K562 (cell line): ENCODE measurements around the gene BNC2. TPM values are rescaled to one million over a fixed set of nuclear protein-coding genes. Genes with fewer than 3 reads are reported as not detected.

Experiments used
- CHD7 ChIP-seq: fragments of 200-600 bp; sonication (generic); IDR thresholded peaks from one replicate; pipeline ENCODE4 v1.6.1; 2012; ENCODE audit warnings: mild to moderate bottlenecking, low read depth, low read length, inconsistent platforms
- DEAF1 ChIP-seq: fragments of 450-650 bp; formaldehyde crosslinking; IDR thresholded peaks from 2 replicates; pipeline ENCODE4 v1.4.0; 2020; ENCODE audit warnings: mild to moderate bottlenecking, moderate library complexity
- GTF2B ChIP-seq: IDR thresholded peaks from 2 replicates; pipeline ENCODE4 v1.6.1; 2011; ENCODE audit not compliant: insufficient read length; ENCODE audit errors: extremely low read depth
- XRCC4 ChIP-seq: IDR thresholded peaks from one replicate; pipeline ENCODE4 v1.6.1; 2011; ENCODE audit not compliant: insufficient read depth, insufficient read length; ENCODE audit errors: extremely low read depth
- ZNF239 ChIP-seq: fragments of 250-450 bp; sonication (Bioruptor Pico); IDR thresholded peaks from 2 replicates; pipeline ENCODE4 v1.4.0; 2020; ENCODE audit warnings: mild to moderate bottlenecking
- polyA plus RNA-seq, 8 experiments: library from polyadenylated mRNA; depleted of rRNA in 4 of 8; stranded (reverse) in 5 of 8; unstranded in 3 of 8; fragments of >200 nt; fragmentation: Nextera tagmentation in 2 of 8; fragmentation: Illumina TruSeq in 1 of 8; extraction: Ambion mirVana in 2 of 8; extraction: Trizol in 1 of 8; gene quantifications; 2 replicates each; pipeline versions ENCODE4 v1.2.1 to v1.2.3, GENCODE V29; 2011 to 2014; ENCODE audit warnings: inconsistent platforms in 1 of 8, missing spikeins in 1 of 8
- total RNA-seq, 7 experiments: library from RNA; depleted of rRNA in 6 of 7; stranded (reverse); fragments of >200 nt in 6 of 7; fragmentation: Illumina TruSeq in 2 of 7; extraction: Trizol in 2 of 7; gene quantifications; 2 replicates each; pipeline versions ENCODE4 v1.2.1 to v1.2.3, GENCODE V29; 2011 to 2021; ENCODE audit warnings: low replicate concordance in 1 of 7

The BNC2 gene
- total and polyA plus RNA-seq, 9 of the 15 experiments (the other 6 are each of a cell fraction or from before 2014, with no cell fraction given): not detected

- TF ChIP-seq CHD7: no peak
- no peak for TF ChIP-seq GTF2B
- no peak for TF ChIP-seq ZNF239 (CRISPR knock-in tag)
- no peak for TF ChIP-seq XRCC4
- no peak for TF ChIP-seq DEAF1
These were observed 150.5 kb downstream of the BNC2 start (continued) for GRCh38 chr9:16719921-16720320.
